NT2/D1 (cell line): ENCODE results near the gene TNRC6C.
"Not testable (repeated sequence)": the region's sequence is repeated elsewhere in the genome, so short reads cannot be mapped to it uniquely, and the experiment has no call there.

ENCODE experiments used
- DNase-seq: peaks from one replicate; pipeline ENCODE4 v3.0.0-alpha.2; 2011; ENCODE audit warnings: low read depth, low spot score
- H3K27me3 ChIP-seq: 2 replicates; pipeline ENCODE4 v1.6.0; 2011; ENCODE audit warnings: mild to moderate bottlenecking; ENCODE audit not compliant: insufficient read length, insufficient read depth
- H3K36me3 ChIP-seq: 2 replicates; pipeline ENCODE4 v1.6.1; 2011; ENCODE audit warnings: mild to moderate bottlenecking, low read length, mixed read lengths; ENCODE audit not compliant: insufficient read depth, insufficient read length
- H3K4me1 ChIP-seq: 2 replicates; pipeline ENCODE4 v1.5.1; 2011; ENCODE audit not compliant: insufficient read depth, insufficient read length
- H3K4me3 ChIP-seq: 2 replicates; pipeline ENCODE4 v1.5.1; 2011; ENCODE audit warnings: low read depth; ENCODE audit not compliant: insufficient read length
- H3K9ac ChIP-seq: 2 replicates; pipeline ENCODE4 v1.6.0; 2011; ENCODE audit warnings: low read depth; ENCODE audit not compliant: insufficient read length
- H3K9me3 ChIP-seq: 2 replicates; pipeline ENCODE4 v1.5.1; 2011; ENCODE audit warnings: mild to moderate bottlenecking, low read length; ENCODE audit not compliant: insufficient read depth
- SUZ12 ChIP-seq: IDR thresholded peaks from 2 replicates; pipeline ENCODE4 v1.6.1; 2011; ENCODE audit not compliant: insufficient read length, insufficient read depth; ENCODE audit errors: extremely low read depth
- YY1 ChIP-seq: IDR thresholded peaks from 2 replicates; pipeline ENCODE4 v1.6.1; 2011; ENCODE audit not compliant: insufficient read length, insufficient read depth
- ZNF274 ChIP-seq: IDR thresholded peaks from 2 replicates; pipeline ENCODE4 v1.6.1; 2011; ENCODE audit warnings: mild to moderate bottlenecking, low read depth, low read length

TNRC6C gene

GRCh38 chr17:78081551-78081950 lies 123.0 kb downstream of the TNRC6C start:
- TF ChIP-seq YY1: no peak
- no peak for TF ChIP-seq SUZ12
- no peak for TF ChIP-seq ZNF274
- no peak for DNase-seq
- H3K36me3 ChIP-seq: peaks cover 39% of the 10 kb centered on the region

GRCh38 chr17:78082355-78082872 lies 123.9 kb downstream of the TNRC6C start:
- DNase-seq, H3K27me3 ChIP-seq, H3K4me3 ChIP-seq, H3K4me1 ChIP-seq, H3K9me3 ChIP-seq, H3K9ac ChIP-seq: not testable (repeated sequence)
- H3K36me3 ChIP-seq: peaks cover 46% of the 10 kb centered on the region

More at GRCh38 chr17:78081551-78081950, 123.0 kb downstream of the TNRC6C start:
- H3K4me1 ChIP-seq: no peaks in the 10 kb centered on the region
- H3K27me3 ChIP-seq: no peaks in the 10 kb centered on the region
- H3K9ac ChIP-seq: peak overlapping the region; percentile 17
- no peak overlapping the region for H3K4me3 ChIP-seq
- no peaks in the 10 kb centered on the region for H3K9me3 ChIP-seq

GRCh38 chr17:78082988-78083387 lies 124.5 kb downstream of the TNRC6C start:
- Histone ChIP-seq H3K36me3 (peaks cover 45% of the 10 kb centered on the region), H3K9ac (no peak overlapping the region)
- no peak for DNase-seq

GRCh38 chr17:78086740-78087139 lies 128.2 kb downstream of the TNRC6C start:
- no peak for DNase-seq
- peaks cover 40% of the 10 kb centered on the region for H3K36me3 ChIP-seq

More at GRCh38 chr17:78082988-78083387, 124.5 kb downstream of the TNRC6C start:
- TF ChIP-seq YY1 (no peak), SUZ12 (no peak), ZNF274 (no peak)
- H3K27me3 ChIP-seq: no peaks in the 10 kb centered on the region
- no peak overlapping the region for H3K4me3 ChIP-seq
- H3K4me1 ChIP-seq: no peaks in the 10 kb centered on the region
- no peaks in the 10 kb centered on the region for H3K9me3 ChIP-seq

GRCh38 chr17:78088529-78088928 lies 130.0 kb downstream of the TNRC6C start:
- no peak overlapping the region for H3K9ac ChIP-seq
- no peaks in the 10 kb centered on the region for H3K27me3 ChIP-seq
- H3K4me1 ChIP-seq: no peaks in the 10 kb centered on the region
- no peaks in the 10 kb centered on the region for H3K9me3 ChIP-seq
- TF ChIP-seq YY1 (no peak), ZNF274 (no peak), SUZ12 (no peak)
- no peak overlapping the region for H3K4me3 ChIP-seq
- H3K36me3 ChIP-seq: peaks cover 51% of the 10 kb centered on the region
- DNase-seq: no peak

More at GRCh38 chr17:78086740-78087139, 128.2 kb downstream of the TNRC6C start:
- Histone ChIP-seq H3K27me3 (no peaks in the 10 kb centered on the region), H3K4me3 (no peak overlapping the region), H3K4me1 (no peaks in the 10 kb centered on the region), H3K9ac (no peak overlapping the region), H3K9me3 (no peaks in the 10 kb centered on the region)
- TF ChIP-seq YY1 (no peak), ZNF274 (no peak), SUZ12 (no peak)

GRCh38 chr17:78089576-78090281 lies 131.2 kb downstream of the TNRC6C start:
- H3K36me3 ChIP-seq: peaks cover 59% of the 10 kb centered on the region
- H3K9ac ChIP-seq: no peak overlapping the region
- H3K4me3 ChIP-seq: no peak overlapping the region
- no peaks in the 10 kb centered on the region for H3K27me3 ChIP-seq
- no peaks in the 10 kb centered on the region for H3K4me1 ChIP-seq
- DNase-seq: no peak
- no peak for TF ChIP-seq SUZ12
- TF ChIP-seq ZNF274: no peak
- no peak for TF ChIP-seq YY1
- H3K9me3 ChIP-seq: no peaks in the 10 kb centered on the region

GRCh38 chr17:78092794-78093324 lies 134.4 kb downstream of the TNRC6C start:
- no peak overlapping the region for H3K4me3 ChIP-seq
- peaks cover 67% of the 10 kb centered on the region for H3K36me3 ChIP-seq
- no peak for TF ChIP-seq YY1
- TF ChIP-seq ZNF274: no peak
- no peak for TF ChIP-seq SUZ12
- H3K27me3 ChIP-seq: no peaks in the 10 kb centered on the region
- DNase-seq: no peak
- no peak overlapping the region for H3K9ac ChIP-seq
- H3K4me1 ChIP-seq: no peaks in the 10 kb centered on the region
- no peaks in the 10 kb centered on the region for H3K9me3 ChIP-seq

DNA sequence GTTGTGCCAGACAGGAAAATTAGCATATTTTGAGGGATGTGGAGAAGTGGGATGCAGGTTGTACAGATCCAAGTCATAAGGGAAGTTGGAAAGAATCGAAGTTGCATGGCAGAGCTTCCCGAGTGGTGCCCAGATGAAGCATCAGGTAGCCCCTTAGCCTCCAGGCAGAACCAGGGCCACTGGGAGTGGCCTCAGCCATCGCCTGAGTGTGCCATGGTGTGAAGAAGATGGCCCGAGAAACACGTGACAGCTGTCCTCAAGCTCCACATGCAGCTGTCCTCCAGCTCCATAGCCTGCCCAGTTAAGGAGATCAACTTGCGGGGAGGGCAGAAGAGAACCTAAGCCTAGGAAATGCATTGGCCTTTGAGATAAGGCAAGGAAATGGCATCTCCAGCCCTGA lies 136.5 kb downstream of the TNRC6C start:
- H3K4me3 ChIP-seq: no peak overlapping the region
- DNase-seq: no peak
- H3K27me3 ChIP-seq: no peaks in the 10 kb centered on the region
- no peaks in the 10 kb centered on the region for H3K4me1 ChIP-seq
- no peak for TF ChIP-seq ZNF274
- TF ChIP-seq SUZ12: no peak
- TF ChIP-seq YY1: no peak
- H3K9ac ChIP-seq: no peak overlapping the region
- peaks cover 76% of the 10 kb centered on the region for H3K36me3 ChIP-seq
- H3K9me3 ChIP-seq: peaks cover 15% of the 10 kb centered on the region; the same call in 1 of the 2 replicates
